ENCODE results near the gene MYADM. TPM values are rescaled to one million over a fixed set of nuclear protein-coding genes. Genes with fewer than 3 reads are reported as not detected.

MYADM gene
- polyA plus RNA-seq, 10 donors = 161 to 255 (median 199) TPM

- DNase-seq = peak in 1 of 3 donors; percentile 62
Observed at GRCh38 chr19:53881482-53882390, 14.1 kb downstream of the MYADM start, which contains the start of gene PRKCG. Gene PRKCG, plus strand, starts transcription at chr19:53882197. Its CDS starts 298 bp downstream, at chr19:53882495.

DNA sequence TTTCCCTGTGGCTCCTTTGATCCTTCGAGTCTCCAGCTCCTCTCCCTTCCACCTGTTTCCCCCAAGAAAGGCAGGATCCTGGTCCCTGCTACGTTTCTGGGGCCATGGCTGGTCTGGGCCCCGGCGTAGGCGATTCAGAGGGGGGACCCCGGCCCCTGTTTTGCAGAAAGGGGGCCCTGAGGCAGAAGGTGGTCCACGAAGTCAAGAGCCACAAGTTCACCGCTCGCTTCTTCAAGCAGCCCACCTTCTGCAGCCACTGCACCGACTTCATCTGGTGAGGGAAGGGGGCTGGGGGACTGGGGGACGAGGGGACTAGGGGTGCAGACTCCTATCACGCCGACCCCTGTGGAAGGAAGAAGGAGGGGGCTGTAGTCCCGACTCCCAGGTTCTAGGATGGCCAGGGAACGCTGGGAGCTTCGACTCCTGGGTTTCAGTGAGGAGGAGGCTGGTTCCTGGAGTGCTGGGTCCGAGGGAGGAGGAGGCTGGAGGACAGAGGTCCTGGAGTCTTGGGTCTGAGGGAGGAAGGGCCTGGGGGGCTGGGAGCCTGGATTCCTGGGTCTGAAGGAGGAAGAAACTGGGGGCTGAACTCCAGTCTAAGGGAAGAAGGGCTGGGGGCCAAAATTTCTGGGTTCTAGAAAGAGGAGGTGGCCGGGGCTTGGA is 14.8 kb downstream of the MYADM start:
- no peak for DNase-seq

- no peak for DNase-seq
Observed at GRCh38 chr19:53883231-53883661, 15.6 kb downstream of the MYADM start.

- DNase-seq = no peak
Observed at GRCh38 chr19:53883741-53884140, 16.1 kb downstream of the MYADM start.

DNA sequence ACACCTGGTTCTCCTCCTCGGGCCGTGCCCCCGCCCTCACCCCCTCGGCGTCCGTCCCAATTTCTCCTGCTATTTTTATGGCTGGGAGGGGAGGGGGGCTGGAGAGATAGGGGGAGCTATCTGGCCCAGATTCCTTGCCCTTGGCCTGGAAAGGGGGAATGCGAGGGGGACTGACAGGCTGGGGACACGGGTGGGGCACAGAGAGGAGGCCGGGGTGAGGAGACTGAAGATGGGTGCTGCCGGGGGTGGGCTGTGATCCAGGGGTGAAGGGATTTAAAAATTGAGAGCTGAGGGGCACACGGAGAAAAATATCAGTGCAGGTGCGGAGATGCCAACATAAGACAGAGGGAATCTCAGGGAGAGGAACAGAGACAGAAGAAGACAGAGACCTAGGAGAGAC is 16.6 kb downstream of the MYADM start:
- no peak for DNase-seq

DNA sequence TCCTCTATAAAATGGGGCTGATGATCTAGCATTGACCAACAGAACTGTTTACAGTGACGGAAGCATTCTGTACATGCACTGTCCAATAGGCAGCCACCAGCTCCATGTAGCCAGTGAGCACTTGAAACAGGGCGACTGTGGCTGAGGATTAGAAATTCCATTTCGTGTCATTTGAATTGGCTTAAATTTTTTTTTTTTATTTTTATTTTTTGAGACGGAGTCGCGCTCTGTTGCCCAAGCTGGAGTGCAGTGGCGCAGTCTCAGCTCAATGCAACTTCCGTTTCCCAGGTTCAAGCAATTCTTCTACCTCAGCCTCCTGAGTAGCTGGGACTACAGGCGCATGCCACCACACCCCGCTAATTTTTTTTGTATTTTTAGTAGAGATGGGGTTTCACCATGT is 17.4 kb downstream of the MYADM start:
- no peak for DNase-seq

DNA sequence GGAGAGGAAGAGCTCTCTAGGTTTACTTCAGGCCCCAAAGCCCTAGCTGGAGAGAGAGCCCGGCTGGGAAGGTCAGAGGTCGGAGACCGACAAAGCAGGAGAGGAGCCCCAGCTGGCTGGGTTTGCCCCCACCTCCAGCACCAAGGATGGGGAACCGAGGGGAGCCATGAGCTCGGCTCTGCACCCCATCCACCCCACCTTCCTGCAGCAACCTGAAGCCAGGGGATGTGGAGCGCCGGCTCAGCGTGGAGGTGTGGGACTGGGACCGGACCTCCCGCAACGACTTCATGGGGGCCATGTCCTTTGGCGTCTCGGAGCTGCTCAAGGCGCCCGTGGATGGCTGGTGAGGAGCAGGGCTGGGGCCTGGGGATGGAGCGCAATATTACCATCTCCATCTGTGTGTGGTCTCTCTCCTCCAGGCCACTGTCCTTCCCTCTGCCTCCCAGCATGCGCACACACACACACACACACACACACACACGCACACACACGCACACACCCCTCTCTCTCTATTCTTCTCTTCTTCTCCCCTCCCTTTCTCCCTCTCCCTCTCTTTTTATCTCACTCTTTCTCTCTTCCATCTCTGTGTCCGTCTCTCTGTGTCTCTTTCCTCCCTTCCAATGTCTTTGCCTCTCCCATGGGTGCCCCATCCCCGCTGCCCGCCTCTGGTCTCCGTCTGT is 24.8 kb downstream of the MYADM start:
- DNase-seq = no peak

DNA sequence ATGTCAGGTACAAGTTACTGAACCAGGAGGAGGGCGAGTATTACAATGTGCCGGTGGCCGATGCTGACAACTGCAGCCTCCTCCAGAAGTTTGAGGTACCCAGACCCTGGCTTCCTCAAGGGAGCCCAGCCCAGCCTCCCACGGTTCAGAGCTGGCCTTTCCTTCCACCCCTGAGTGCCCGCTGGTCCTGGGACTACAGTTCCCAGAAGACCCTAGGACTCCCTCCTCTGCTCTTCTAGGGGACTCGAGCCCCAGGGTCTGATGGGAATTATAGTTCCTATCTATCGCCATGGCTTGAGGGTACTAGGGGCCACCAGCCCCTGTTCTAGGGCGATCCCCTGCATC is 25.3 kb downstream of the MYADM start:
- DNase-seq = no peak

DNA sequence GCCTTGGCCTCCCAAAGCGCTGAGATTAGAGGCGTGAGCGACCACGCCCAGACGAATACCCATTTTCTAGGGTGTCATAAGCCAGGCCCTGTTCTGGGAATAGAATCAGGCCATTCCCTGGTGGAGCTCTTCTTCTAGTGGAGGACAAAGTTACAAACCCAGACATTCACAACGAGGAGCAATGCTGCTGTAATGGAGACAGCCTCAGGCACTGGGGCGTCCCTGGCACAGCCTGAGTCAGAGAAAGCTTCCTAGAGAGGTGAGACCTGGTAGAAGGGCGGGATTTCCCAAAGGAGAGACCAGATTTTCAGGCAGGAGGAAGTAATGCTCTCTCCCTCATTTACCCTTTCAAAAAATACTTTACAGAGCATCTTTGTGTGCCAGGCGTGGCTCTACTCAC is 27.0 kb downstream of the MYADM start:
- DNase-seq = no peak

GRCh38 chr19:53896682-53897081 is 29.0 kb downstream of the MYADM start:
- DNase-seq = no peak

DNA sequence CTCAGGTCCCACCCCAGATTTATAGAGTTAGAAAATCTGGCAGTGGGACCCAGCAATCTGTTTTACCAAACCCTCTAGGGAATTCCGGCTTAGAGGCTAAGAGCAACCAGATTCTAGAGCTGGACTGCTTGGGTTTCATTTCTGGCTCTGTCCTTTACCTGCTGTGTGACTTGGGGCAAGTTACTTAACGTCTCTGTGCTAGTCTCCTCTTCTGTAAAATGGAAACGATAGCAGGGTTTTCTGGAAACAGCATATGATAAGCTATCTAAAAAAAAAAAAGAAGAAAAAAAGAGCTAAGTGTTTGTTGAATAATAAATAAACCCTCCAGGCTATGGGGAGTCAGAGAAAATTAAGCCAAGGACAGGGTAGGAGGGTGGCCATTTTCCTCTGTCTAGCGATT is 29.8 kb downstream of the MYADM start:
- DNase-seq = no peak

DNA sequence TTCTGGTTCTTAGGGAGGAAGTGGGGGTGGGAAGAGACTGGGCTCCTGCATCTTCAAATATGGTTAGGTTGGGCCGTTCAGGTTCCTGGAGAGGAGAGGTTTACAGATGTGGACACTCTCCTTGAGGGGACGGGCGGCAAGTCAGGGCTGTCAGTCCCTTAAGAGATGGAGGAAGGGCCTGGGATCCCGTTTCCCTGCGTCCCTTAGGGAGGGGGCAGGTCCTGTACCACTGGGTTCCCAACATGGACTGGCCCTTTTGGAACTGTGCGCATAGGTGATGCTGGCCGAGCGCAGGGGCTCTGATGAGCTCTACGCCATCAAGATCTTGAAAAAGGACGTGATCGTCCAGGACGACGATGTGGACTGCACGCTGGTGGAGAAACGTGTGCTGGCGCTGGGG is 30.5 kb downstream of the MYADM start:
- no peak for DNase-seq

GRCh38 chr19:53898636-53899341 is 31.1 kb downstream of the MYADM start:
- no peak for DNase-seq

DNA sequence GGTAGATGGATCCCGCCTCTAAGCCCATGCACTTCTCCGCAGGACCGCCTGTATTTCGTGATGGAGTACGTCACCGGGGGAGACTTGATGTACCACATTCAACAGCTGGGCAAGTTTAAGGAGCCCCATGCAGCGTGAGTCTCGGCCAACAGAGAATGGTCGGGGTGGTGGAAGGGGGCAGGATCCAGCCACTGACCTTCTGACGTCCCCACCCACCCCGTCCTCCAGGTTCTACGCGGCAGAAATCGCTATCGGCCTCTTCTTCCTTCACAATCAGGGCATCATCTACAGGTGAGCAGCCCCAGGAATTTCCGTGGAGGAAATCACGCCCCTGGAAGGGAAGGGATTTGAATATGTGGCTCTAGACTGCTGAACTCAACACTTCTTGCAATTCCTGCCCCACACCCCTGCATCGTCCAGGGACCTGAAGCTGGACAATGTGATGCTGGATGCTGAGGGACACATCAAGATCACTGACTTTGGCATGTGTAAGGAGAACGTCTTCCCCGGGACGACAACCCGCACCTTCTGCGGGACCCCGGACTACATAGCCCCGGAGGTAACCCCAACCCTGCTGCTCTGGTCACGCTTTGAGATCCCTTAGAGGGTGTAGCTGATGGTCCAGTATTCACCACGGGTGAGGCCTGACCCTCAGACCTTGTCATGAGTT is 32.6 kb downstream of the MYADM start:
- DNase-seq = no peak

GRCh38 chr19:53903055-53903680 is 35.5 kb downstream of the MYADM start:
- DNase-seq = peak; percentile 35 to 78 (median 66)

DNA sequence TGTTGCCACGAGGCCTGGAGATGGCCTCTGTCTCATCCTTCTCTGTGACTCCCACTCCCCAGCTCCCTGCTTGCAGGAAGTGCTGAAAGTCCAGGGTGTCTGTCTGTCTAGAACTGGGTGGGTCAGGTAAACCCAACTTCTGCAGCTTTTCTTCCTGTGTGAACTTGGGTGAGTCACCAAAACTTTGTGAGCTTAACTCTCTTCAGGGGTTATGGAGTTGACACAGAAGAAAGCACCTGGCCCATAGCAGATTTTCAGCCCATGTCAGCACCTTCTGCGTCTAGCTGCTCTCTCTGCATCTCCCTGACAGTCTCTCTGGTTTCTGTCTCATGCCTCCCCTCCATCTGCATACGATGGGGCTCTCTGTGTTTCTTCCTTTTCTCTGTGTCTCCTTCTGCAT is 37.2 kb downstream of the MYADM start:
- DNase-seq = no peak

DNA sequence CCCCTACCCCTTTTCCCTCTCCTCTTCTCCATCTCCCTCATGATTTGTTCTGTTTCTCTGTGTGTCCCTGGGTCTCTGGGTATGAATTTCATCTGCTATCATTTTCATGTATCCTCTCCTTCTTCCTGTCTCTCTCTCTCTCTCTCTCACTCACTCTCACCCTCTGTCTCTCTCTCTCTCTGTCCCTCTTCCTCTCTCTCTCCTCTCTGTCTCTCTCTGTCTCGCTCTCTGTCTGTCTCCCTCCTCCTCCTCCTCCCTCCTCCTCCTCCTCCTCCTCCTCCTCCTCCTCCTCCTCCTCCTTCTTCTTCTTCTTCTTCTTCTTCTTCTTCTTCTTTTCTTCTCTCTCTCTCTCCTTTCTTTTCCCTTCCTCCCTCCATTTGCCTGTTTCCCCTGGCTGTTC is 38.1 kb downstream of the MYADM start:
- no peak for DNase-seq

DNA sequence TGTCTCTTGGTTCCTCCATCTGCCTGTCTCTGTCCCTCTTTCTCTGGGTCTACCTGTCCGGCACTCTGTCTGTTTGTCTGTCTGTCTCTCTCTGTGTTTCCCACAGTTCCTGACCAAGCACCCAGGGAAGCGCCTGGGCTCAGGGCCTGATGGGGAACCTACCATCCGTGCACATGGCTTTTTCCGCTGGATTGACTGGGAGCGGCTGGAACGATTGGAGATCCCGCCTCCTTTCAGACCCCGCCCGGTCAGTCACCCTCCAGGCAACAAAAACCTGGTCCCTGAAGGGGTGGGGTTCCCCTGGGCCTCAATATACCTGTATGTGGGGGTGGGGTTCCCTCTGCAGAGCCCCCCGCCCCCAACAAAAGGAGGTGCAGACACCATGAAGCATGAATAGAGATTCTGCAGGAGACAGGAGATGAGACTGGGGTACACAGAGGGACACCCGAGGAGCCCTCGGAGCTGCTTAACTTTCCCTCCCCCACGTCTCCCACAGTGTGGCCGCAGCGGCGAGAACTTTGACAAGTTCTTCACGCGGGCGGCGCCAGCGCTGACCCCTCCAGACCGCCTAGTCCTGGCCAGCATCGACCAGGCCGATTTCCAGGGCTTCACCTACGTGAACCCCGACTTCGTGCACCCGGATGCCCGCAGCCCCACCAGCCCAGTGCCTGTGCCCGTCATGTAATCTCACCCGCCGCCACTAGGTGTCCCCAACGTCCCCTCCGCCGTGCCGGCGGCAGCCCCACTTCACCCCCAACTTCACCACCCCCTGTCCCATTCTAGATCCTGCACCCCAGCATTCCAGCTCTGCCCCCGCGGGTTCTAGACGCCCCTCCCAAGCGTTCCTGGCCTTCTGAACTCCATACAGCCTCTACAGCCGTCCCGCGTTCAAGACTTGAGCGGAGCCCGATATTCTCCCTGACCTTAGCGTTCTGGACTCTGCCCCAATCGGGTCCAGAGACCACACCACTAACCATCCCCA is 38.8 kb downstream of the MYADM start:
- DNase-seq = no peak

- no peak for DNase-seq
Observed at GRCh38 chr19:53907193-53907581, 39.5 kb downstream of the MYADM start.

- DNase-seq = no peak
Observed at GRCh38 chr19:53907690-53908089, 40.0 kb downstream of the MYADM start.
